ENCODE data around the gene EEF1AKMT4.

The EEF1AKMT4 gene

DNA sequence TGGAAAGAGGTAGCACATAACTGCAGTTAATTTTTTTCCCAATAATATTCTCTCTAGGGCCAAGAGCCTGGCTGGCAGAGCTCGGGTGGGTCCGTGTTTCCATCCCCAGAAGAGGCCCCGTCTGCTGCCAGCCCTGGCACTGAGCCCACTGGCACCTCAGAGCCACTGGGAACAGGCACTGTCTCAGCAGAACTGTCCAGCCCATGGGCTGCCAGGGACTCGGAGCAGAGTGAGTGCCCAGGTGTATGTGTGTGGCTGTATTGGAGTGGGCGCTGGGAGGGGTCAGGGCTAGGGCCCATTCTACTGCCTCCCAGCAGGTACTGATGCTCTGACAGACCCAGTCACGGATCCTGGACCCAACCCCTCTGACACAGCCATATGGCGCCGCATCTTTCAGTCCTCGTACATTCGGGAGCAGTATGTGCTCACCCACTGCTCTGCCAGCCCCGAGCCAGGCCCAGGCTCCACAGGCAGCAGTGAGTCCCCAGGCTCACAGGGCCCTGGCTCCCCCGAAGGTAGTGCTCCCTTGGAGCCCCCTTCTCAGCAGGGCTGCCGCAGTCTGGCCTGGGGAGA lies 11.1 kb upstream of the EEF1AKMT4 start:
- no peak overlapping the region for H3K27ac ChIP-seq (ENCODE audit: low read length)
- H3K9ac ChIP-seq (ENCODE audit: low read depth, low read length), result no peak overlapping the region
- H3K79me2 ChIP-seq (ENCODE audit: insufficient read depth, low read length), result no peaks in the 10 kb centered on the region
- H3K36me3 ChIP-seq (ENCODE audit: insufficient read depth, low read length), result peaks cover 17% of the 10 kb centered on the region
- DNase-seq (no peak), ATAC-seq (ENCODE audit: insufficient read depth, low read depth) (no peak)
- peaks cover 26% of the 10 kb centered on the region for H4K20me1 ChIP-seq (ENCODE audit: insufficient read depth, low read length)
- no peaks in the 10 kb centered on the region for H3K27me3 ChIP-seq (ENCODE audit: insufficient read depth, low read length, poor library complexity)
- H3K4me3 ChIP-seq (ENCODE audit: low read depth in 1 of 2, low read length in 2 of 2), result no peak overlapping the region
- no peaks in the 10 kb centered on the region for H3K4me1 ChIP-seq (ENCODE audit: insufficient read depth, low read length)
- no peak overlapping the region for H2AFZ ChIP-seq (ENCODE audit: low read depth, low read length)
- TF ChIP-seq, protein P1, sequence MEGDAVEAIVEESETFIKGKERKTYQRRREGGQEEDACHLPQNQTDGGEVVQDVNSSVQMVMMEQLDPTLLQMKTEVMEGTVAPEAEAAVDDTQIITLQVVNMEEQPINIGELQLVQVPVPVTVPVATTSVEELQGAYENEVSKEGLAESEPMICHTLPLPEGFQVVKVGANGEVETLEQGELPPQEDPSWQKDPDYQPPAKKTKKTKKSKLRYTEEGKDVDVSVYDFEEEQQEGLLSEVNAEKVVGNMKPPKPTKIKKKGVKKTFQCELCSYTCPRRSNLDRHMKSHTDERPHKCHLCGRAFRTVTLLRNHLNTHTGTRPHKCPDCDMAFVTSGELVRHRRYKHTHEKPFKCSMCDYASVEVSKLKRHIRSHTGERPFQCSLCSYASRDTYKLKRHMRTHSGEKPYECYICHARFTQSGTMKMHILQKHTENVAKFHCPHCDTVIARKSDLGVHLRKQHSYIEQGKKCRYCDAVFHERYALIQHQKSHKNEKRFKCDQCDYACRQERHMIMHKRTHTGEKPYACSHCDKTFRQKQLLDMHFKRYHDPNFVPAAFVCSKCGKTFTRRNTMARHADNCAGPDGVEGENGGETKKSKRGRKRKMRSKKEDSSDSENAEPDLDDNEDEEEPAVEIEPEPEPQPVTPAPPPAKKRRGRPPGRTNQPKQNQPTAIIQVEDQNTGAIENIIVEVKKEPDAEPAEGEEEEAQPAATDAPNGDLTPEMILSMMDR (IDR thresholded peaks at IDR 0.05; ENCODE audit: borderline replicate concordance, extremely low read depth, low read length, poor library complexity, severe bottlenecking), result no peak
- TF ChIP-seq EZH2 (IDR thresholded peaks at IDR 0.05; ENCODE audit: borderline replicate concordance, low read depth, low read length, severe bottlenecking), result no peak
- no peaks in the 10 kb centered on the region for H3K9me3 ChIP-seq (ENCODE audit: insufficient read depth, low read length, severe bottlenecking)
- no peak overlapping the region for H3K4me2 ChIP-seq (ENCODE audit: insufficient read depth, low read length)

DNA sequence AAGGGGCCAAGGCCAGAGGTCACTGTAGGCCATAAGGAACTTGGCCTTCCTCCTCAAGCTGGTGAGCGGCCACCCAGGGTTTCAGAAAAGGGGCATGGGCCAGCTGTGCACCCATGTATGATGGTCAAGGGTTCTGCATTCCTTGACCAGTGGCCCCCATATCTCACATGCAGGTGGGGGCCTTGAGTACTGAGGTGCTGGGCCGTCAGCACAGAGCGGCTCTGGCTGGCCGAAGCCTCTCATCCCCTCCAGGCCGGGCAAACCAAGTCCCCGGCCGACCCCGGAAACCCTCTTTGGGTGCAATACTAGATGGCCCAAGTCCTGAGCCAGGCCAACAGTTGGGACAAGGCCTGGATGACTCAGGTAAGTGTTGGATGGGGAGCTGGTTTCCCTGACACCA lies 10.3 kb upstream of the EEF1AKMT4 start:
- no peak overlapping the region for H3K4me3 ChIP-seq (ENCODE audit: low read depth in 1 of 2, low read length in 2 of 2)
- no peak overlapping the region for H3K9ac ChIP-seq (ENCODE audit: low read depth, low read length)
- H3K27me3 ChIP-seq (ENCODE audit: insufficient read depth, low read length, poor library complexity), result no peaks in the 10 kb centered on the region
- no peak overlapping the region for H2AFZ ChIP-seq (ENCODE audit: low read depth, low read length)
- TF ChIP-seq, protein P1 (IDR thresholded peaks at IDR 0.05; ENCODE audit: borderline replicate concordance, extremely low read depth, low read length, poor library complexity, severe bottlenecking), result no peak
- no peak for TF ChIP-seq EZH2 (IDR thresholded peaks at IDR 0.05; ENCODE audit: borderline replicate concordance, low read depth, low read length, severe bottlenecking)
- peaks cover 26% of the 10 kb centered on the region for H3K36me3 ChIP-seq (ENCODE audit: insufficient read depth, low read length)
- DNase-seq (no peak), ATAC-seq (ENCODE audit: insufficient read depth, low read depth) (no peak)
- H4K20me1 ChIP-seq (ENCODE audit: insufficient read depth, low read length), result peaks cover 32% of the 10 kb centered on the region
- H3K4me2 ChIP-seq (ENCODE audit: insufficient read depth, low read length), result no peak overlapping the region
- H3K27ac ChIP-seq (ENCODE audit: low read length), result no peak overlapping the region
- no peaks in the 10 kb centered on the region for H3K79me2 ChIP-seq (ENCODE audit: insufficient read depth, low read length)
- H3K9me3 ChIP-seq (ENCODE audit: insufficient read depth, low read length, severe bottlenecking), result no peaks in the 10 kb centered on the region
- H3K4me1 ChIP-seq (ENCODE audit: insufficient read depth, low read length), result no peaks in the 10 kb centered on the region

DNA sequence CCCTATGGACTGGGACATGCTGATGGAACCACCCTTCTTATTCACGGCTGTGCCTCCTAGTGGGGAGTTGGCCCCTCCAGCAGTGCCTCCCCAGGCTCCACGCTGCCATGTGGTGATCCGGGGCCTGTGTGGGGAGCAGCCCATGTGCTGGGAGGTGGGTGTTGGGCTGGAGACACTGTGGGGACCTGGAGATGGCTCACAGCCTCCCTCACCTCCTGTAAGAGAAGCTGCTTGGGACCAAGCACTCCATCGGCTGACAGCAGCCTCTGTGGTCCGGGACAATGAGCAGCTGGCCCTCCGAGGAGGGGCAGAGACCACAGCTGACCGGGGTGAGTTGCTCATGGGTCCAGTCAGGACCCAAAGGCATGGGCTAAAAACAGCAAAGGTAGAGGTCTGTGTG lies 9.8 kb upstream of the EEF1AKMT4 start:
- Histone ChIP-seq H3K27ac (ENCODE audit: low read length) (no peak overlapping the region), H3K9ac (ENCODE audit: low read depth, low read length) (no peak overlapping the region), H3K79me2 (ENCODE audit: insufficient read depth, low read length) (no peaks in the 10 kb centered on the region), H2AFZ (ENCODE audit: low read depth, low read length) (no peak overlapping the region), H3K36me3 (ENCODE audit: insufficient read depth, low read length) (peaks cover 30% of the 10 kb centered on the region), H4K20me1 (ENCODE audit: insufficient read depth, low read length) (peaks cover 34% of the 10 kb centered on the region), H3K4me3 (ENCODE audit: low read depth in 1 of 2, low read length in 2 of 2) (no peak overlapping the region), H3K27me3 (ENCODE audit: insufficient read depth, low read length, poor library complexity) (no peaks in the 10 kb centered on the region), H3K4me1 (ENCODE audit: insufficient read depth, low read length) (no peaks in the 10 kb centered on the region), H3K9me3 (ENCODE audit: insufficient read depth, low read length, severe bottlenecking) (no peaks in the 10 kb centered on the region), H3K4me2 (ENCODE audit: insufficient read depth, low read length) (no peak overlapping the region)
- no peak for ATAC-seq (ENCODE audit: insufficient read depth, low read depth)
- DNase-seq, result no peak
- TF ChIP-seq, protein P1 (IDR thresholded peaks at IDR 0.05; ENCODE audit: borderline replicate concordance, extremely low read depth, low read length, poor library complexity, severe bottlenecking), result no peak
- no peak for TF ChIP-seq EZH2 (IDR thresholded peaks at IDR 0.05; ENCODE audit: borderline replicate concordance, low read depth, low read length, severe bottlenecking)
